ENCODE results near the gene NFATC1.

Gene NFATC1

GRCh38 chr18:79552696-79553095, 157.0 kb downstream of the NFATC1 start:
- H3K4me3 ChIP-seq (ENCODE audit: low read depth in 1 of 2, low read length in 1 of 2): no peak overlapping the region
- no peaks in the 10 kb centered on the region for H3K27me3 ChIP-seq
- no peaks in the 10 kb centered on the region for H3K36me3 ChIP-seq
- no peak overlapping the region for H3K27ac ChIP-seq
- no peaks in the 10 kb centered on the region for H3K4me1 ChIP-seq (ENCODE audit: control insufficient read depth in 1 of 2, insufficient read depth in 1 of 2, low read depth in 1 of 2, low read length in 1 of 2)
- TF ChIP-seq CTCF (IDR thresholded peaks at IDR 0.05): no peak
- H3K9me3 ChIP-seq: no peaks in the 10 kb centered on the region

GRCh38 chr18:79553154-79553553, 157.4 kb downstream of the NFATC1 start:
- no peaks in the 10 kb centered on the region for H3K27me3 ChIP-seq
- TF ChIP-seq CTCF (IDR thresholded peaks at IDR 0.05): no peak
- no peak overlapping the region for H3K27ac ChIP-seq

GRCh38 chr18:79553696-79554095, 158.0 kb downstream of the NFATC1 start:
- H3K4me3 ChIP-seq (ENCODE audit: low read depth in 1 of 2, low read length in 1 of 2): no peak overlapping the region
- H3K4me1 ChIP-seq (ENCODE audit: control insufficient read depth in 1 of 2, insufficient read depth in 1 of 2, low read depth in 1 of 2, low read length in 1 of 2): no peaks in the 10 kb centered on the region
- no peak for TF ChIP-seq CTCF (IDR thresholded peaks at IDR 0.05)
- no peaks in the 10 kb centered on the region for H3K9me3 ChIP-seq
- H3K27me3 ChIP-seq: no peaks in the 10 kb centered on the region
- no peak overlapping the region for H3K27ac ChIP-seq
- no peaks in the 10 kb centered on the region for H3K36me3 ChIP-seq

More at GRCh38 chr18:79553154-79553553, 157.4 kb downstream of the NFATC1 start:
- Histone ChIP-seq H3K4me1 (ENCODE audit: control insufficient read depth in 1 of 2, insufficient read depth in 1 of 2, low read depth in 1 of 2, low read length in 1 of 2) (no peaks in the 10 kb centered on the region), H3K9me3 (no peaks in the 10 kb centered on the region), H3K36me3 (no peaks in the 10 kb centered on the region), H3K4me3 (ENCODE audit: low read depth in 1 of 2, low read length in 1 of 2) (no peak overlapping the region)

GRCh38 chr18:79554321-79554720, 158.6 kb downstream of the NFATC1 start:
- H3K27me3 ChIP-seq: no peaks in the 10 kb centered on the region
- H3K4me1 ChIP-seq (ENCODE audit: control insufficient read depth in 1 of 2, insufficient read depth in 1 of 2, low read depth in 1 of 2, low read length in 1 of 2): no peaks in the 10 kb centered on the region
- H3K4me3 ChIP-seq (ENCODE audit: low read depth in 1 of 2, low read length in 1 of 2): no peak overlapping the region
- H3K9me3 ChIP-seq: no peaks in the 10 kb centered on the region
- no peak for TF ChIP-seq CTCF (IDR thresholded peaks at IDR 0.05)
- H3K36me3 ChIP-seq: no peaks in the 10 kb centered on the region
- no peak overlapping the region for H3K27ac ChIP-seq

- Histone ChIP-seq H3K4me1 (ENCODE audit: control insufficient read depth in 1 of 2, insufficient read depth in 1 of 2, low read depth in 1 of 2, low read length in 1 of 2) (no peaks in the 10 kb centered on the region), H3K4me3 (ENCODE audit: low read depth in 1 of 2, low read length in 1 of 2) (no peak overlapping the region), H3K9me3 (no peaks in the 10 kb centered on the region), H3K27me3 (no peaks in the 10 kb centered on the region), H3K27ac (no peak overlapping the region), H3K36me3 (no peaks in the 10 kb centered on the region)
- TF ChIP-seq CTCF (IDR thresholded peaks at IDR 0.05): no peak
Measured at GRCh38 chr18:79554945-79555645, 159.4 kb downstream of the NFATC1 start.
